Esophagus squamous epithelium (tissue), 5 donors: ENCODE data around the gene ECE1. TPM values are rescaled to one million over a fixed set of nuclear protein-coding genes. Genes with fewer than 3 reads are reported as not detected.

Experiments
- DNase-seq: peaks from one replicate; lab custom pipeline; 2025; lab: John Stamatoyannopoulos, UW
- H3K27ac ChIP-seq, 4 donors: fragments of 200-600 bp; sonication (generic); one replicate each; pipeline ENCODE4 v1.5.1; 2016 to 2019; ENCODE audit warnings: mild to moderate bottlenecking in 1 of 4
- H3K27me3 ChIP-seq, 4 donors: fragments of 200-600 bp; sonication (generic); 1 replicate in 3 of 4; 2 replicates in 1 of 4; pipeline versions ENCODE4 v1.5.1 to v1.6.0; 2017 to 2021; ENCODE audit warnings: antibody characterized with exemption in 1 of 4
- H3K36me3 ChIP-seq, 3 donors: fragments of 200-600 bp; sonication (generic); one replicate each; pipeline ENCODE4 v1.5.1; 2016 to 2019
- H3K4me1 ChIP-seq, 3 donors: fragments of 200-600 bp; sonication (generic); one replicate each; pipeline ENCODE4 v1.5.1; 2017 to 2019
- H3K4me3 ChIP-seq, 4 donors: fragments of 200-600 bp; sonication (generic); 1 replicate in 3 of 4; 2 replicates in 1 of 4; pipeline ENCODE4 v1.5.1; 2016 to 2019; ENCODE audit warnings: mild to moderate bottlenecking in 2 of 4, moderate library complexity in 1 of 4
- H3K9me3 ChIP-seq, 3 donors: fragments of 200-600 bp; sonication (generic); one replicate each; pipeline ENCODE4 v1.5.1; 2016 to 2019
- POLR2A ChIP-seq, 4 donors: fragments of 450-650 bp; IDR thresholded peaks; one replicate each; pipeline ENCODE4 v1.6.1; 2017; ENCODE audit warnings: antibody characterized with exemption in 4 of 4, mild to moderate bottlenecking in 4 of 4, moderate library complexity in 3 of 4
- WGBS, 2 donors: methylation state at CpG; one replicate each; pipeline ENCODE4 v1.1.5; 2018; 5-methylcytosine and 5-hydroxymethylcytosine counted together
- intact Hi-C: fragments of 100-400 bp; cut with DNase I; formaldehyde crosslinking; loops from one replicate; pipeline ENCODE4 v1.15.0; 2022
- total RNA-seq, 4 donors: library from RNA; depleted of rRNA; stranded (reverse); fragments of >200 nt; gene quantifications; one replicate each; pipeline ENCODE4 v1.1.0, GENCODE V29; 2016
- TF ChIP-seq, protein P1 (sequence below), 6 experiments: fragments of 450-650 bp in 4 of 6; fragments of 200-600 bp in 2 of 6; sonication (generic) in 2 of 6; IDR thresholded peaks; one replicate each; pipeline ENCODE4 v1.5.1; 2016 to 2019; ENCODE audit warnings: antibody characterized with exemption in 6 of 6, mild to moderate bottlenecking in 4 of 6, moderate library complexity in 4 of 6
- donor health status: DM: yes; HTN: yes; CAD: no.

ECE1 gene
- total RNA-seq, 4 donors from 2014 or later = 11.3 to 42.2 (median 24.1) TPM

DNA sequence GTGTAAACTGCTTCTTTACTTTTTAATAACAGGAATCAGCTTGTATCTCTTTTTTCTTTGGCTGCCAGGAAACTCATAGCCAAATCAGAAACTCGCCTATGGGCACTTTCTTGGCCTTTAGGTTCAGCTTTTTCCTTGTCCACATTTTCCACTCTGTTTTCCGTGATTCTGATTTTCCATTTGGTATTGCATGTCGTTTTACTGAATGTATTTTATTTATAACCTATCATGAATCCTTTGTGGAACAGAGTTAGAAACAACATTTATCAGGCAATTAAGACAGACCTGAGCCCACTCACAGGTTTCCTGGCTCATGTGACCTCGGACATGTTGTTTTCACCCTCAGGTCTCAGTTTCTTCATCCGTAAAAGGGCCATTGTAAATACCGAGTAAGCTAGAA, 5.3 kb upstream of the ECE1 start:
- Histone ChIP-seq H3K36me3 (no peaks in the 10 kb centered on the region), H3K27ac (peak overlapping the region in 2 of 4 donors; percentile 57 to 63), H3K27me3 (peaks cover 0 to 9% (median 0%) of the 10 kb centered on the region in 4 donors), H3K4me1 (peaks cover 9 to 92% (median 39%) of the 10 kb centered on the region in 3 donors), H3K9me3 (no peaks in the 10 kb centered on the region), H3K4me3 (no peak overlapping the region)
- TF ChIP-seq, protein P1, sequence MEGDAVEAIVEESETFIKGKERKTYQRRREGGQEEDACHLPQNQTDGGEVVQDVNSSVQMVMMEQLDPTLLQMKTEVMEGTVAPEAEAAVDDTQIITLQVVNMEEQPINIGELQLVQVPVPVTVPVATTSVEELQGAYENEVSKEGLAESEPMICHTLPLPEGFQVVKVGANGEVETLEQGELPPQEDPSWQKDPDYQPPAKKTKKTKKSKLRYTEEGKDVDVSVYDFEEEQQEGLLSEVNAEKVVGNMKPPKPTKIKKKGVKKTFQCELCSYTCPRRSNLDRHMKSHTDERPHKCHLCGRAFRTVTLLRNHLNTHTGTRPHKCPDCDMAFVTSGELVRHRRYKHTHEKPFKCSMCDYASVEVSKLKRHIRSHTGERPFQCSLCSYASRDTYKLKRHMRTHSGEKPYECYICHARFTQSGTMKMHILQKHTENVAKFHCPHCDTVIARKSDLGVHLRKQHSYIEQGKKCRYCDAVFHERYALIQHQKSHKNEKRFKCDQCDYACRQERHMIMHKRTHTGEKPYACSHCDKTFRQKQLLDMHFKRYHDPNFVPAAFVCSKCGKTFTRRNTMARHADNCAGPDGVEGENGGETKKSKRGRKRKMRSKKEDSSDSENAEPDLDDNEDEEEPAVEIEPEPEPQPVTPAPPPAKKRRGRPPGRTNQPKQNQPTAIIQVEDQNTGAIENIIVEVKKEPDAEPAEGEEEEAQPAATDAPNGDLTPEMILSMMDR (IDR thresholded peaks at IDR 0.05) = no peak
- no peak for TF ChIP-seq POLR2A (IDR thresholded peaks at IDR 0.05)
- DNase-seq = no peak
- WGBS, 2 donors = 62 to 76% methylated on average over 6 of the region's 6 CpGs
- intact Hi-C loops = no loop called here

DNA sequence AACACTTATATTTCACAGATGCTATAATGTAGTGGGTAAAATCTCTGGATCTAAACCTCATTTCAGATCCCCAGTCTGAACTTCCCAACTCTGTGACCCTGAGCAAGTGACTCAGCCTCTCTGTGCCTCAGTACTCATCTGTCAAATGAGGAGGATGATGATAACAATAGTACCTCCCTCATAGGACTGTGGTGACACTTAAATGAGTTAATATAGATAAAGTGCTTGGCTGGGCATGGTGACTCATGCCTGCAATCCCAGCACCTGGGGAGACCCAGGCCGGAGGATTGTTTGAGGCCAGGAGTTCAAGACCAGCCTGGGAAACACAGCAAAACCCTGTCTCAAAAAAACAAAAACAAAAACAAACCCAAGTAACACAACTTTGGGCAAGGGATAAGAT, 4.7 kb upstream of the ECE1 start:
- no peak for TF ChIP-seq POLR2A (IDR thresholded peaks at IDR 0.05)
- TF ChIP-seq, protein P1 (IDR thresholded peaks at IDR 0.05) = no peak
- Histone ChIP-seq H3K27me3 (peaks cover 0 to 6% (median 0%) of the 10 kb centered on the region in 4 donors), H3K4me3 (no peak overlapping the region), H3K27ac (peak overlapping the region; percentile 46 to 88 (median 68)), H3K9me3 (no peaks in the 10 kb centered on the region), H3K4me1 (peaks cover 11 to 92% (median 39%) of the 10 kb centered on the region in 3 donors), H3K36me3 (no peaks in the 10 kb centered on the region)
- no peak for DNase-seq
- intact Hi-C loops = no loop called here
- 67 to 92% methylated on average over 1 of the region's 1 CpG for WGBS, 2 donors

DNA sequence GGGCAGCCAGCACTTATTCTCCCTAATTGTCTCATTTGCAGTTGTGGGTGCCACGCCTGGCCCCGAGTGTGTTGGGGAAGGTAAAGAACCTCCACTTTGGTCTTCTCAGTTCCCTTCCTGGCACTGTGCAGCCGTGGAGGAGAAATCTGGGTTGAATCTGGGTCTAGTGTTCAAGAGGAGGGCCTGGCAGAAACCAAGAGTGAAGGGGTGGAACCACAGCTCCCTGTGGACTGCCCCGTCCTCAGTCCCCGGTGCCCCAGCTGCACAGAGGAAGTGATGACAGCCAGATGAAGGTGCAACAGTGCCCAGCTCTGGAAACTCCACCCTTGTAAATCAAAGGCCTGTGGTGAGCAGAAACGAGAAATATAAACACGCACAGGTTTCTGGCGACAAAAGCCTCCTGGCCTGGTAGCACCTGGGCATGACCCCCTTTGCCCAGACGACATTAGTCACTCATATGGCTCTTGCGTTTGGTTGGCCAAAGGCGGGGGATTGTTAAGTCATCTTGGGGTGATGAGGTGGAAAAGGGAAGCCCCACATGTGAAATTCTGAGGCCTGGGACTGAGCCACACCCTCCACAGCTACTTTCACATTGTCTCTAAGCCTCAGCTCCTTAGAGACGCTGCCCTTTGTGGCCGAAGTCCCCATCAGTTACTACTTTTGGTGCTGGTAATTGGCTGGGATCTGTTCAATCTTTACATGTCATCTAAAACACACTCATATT, 4.2 kb upstream of the ECE1 start:
- WGBS, 2 donors = 33 to 55% methylated on average over 11 to 12 of the region's 13 CpGs
- Histone ChIP-seq H3K27me3 (peaks cover 0 to 8% (median 0%) of the 10 kb centered on the region in 4 donors), H3K27ac (peak overlapping the region; percentile 46 to 88 (median 68)), H3K4me3 (peak overlapping the region in 2 of 4 donors; percentile 4 to 24), H3K9me3 (no peaks in the 10 kb centered on the region), H3K36me3 (no peaks in the 10 kb centered on the region), H3K4me1 (peaks cover 17 to 92% (median 39%) of the 10 kb centered on the region in 3 donors)
- TF ChIP-seq POLR2A (IDR thresholded peaks at IDR 0.05) = peak in 1 of 4 donors; percentile 48
- TF ChIP-seq, protein P1 (IDR thresholded peaks at IDR 0.05) = no peak
- intact Hi-C loops = no loop called here
- no peak for DNase-seq

DNA sequence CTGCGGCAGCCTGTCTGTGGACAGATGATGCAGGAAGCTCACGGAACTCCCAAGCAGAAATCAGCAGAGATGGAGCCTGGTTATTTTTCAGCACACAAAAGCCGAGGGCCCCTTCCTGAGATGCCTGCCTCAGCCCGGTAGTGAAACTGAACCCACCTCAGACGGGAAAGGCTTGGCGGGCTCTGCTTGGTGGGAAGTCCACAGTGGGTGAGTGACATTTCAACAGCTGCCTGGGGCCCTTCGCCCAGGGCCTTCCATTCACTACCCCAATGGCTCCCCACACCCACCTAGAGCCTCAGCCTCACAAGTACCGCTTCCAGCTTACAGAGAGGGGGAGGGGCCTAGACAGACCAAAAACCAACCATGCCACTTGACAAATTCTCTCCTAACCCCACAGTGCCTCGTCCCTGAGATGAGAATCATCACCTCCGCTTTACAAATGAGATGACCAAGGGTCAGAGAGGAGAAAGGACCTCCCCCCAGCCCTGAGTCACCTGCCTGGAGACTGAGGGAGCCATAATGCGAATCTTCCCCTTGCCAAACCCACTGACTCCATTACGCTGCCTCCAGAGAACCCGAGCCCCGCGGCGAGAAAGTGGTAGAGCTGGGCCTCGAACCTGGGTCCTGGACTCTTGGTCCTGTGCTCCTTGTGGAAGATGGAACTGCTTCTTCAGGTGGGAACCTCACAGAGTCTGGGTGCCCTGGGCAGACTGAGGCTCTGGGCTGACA, 3.4 kb upstream of the ECE1 start:
- Histone ChIP-seq H3K4me1 (peaks cover 23 to 92% (median 42%) of the 10 kb centered on the region in 3 donors), H3K36me3 (no peaks in the 10 kb centered on the region), H3K27ac (peak overlapping the region; percentile 46 to 88 (median 68)), H3K9me3 (no peaks in the 10 kb centered on the region), H3K27me3 (peaks cover 0 to 12% (median 0%) of the 10 kb centered on the region in 4 donors), H3K4me3 (peak overlapping the region in 2 of 4 donors; percentile 4 to 24)
- TF ChIP-seq POLR2A (IDR thresholded peaks at IDR 0.05) = no peak
- TF ChIP-seq, protein P1 (IDR thresholded peaks at IDR 0.05) = no peak
- no peak for DNase-seq
- intact Hi-C loops = no loop called here
- 47 to 59% methylated on average over 3 to 6 of the region's 17 CpGs for WGBS, 2 donors
